ENCODE data around the gene RPUSD4. TPM values are rescaled to one million over a fixed set of nuclear protein-coding genes. Genes with fewer than 3 reads are reported as not detected.
"Not testable (repeated sequence)": the region's sequence is repeated elsewhere in the genome, so short reads cannot be mapped to it uniquely, and the experiment has no call there.

RPUSD4 gene
- total RNA-seq, result 10 to 100 TPM; 43.8 to 47.9 TPM
- polyA plus RNA-seq, result 10 to 100 TPM; 18.1 to 21.7 (median 18.8) TPM
- total RNA-seq, result 31.0 to 83.7 (median 48.5) reads per million in 6 experiments

GRCh38 chr11:126211236-126212088, at the start of gene RPUSD4, which contains the start of gene FAM118B:
RPUSD4 (minus strand) TSS chr11:126211650; CDS start chr11:126211638, 12 bp downstream.
FAM118B (plus strand) TSS chr11:126211782; CDS start chr11:126235002, 23,220 bp downstream.
- Mint-ChIP-seq H3K4me1 (peaks cover 19 to 48% (median 38%) of the 10 kb centered on the region in 4 donors), H3K36me3 (peaks cover 4 to 33% (median 12%) of the 10 kb centered on the region in 3 donors), H3K4me3 (peak within 1 kb of the TSS; percentile 94 to 100 (median 99))

DNA sequence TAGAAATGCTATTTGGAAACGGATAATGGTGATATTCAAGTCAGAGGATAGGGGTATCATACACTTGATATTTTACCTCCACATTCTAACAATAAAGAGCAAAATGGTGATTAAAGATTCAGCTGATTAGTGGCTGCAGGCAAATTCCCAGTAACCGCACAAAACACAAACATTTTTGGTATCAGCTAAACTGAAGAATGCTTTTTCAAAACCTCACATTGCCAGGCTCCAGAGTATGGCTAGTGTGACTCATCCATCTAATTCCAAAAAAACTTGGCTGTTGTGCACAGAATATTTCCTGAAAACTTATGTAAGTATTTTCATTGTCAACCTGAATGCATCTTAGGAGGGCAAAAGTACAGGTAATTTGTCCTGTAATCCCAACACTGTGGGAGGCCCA, 46.3 kb upstream of the RPUSD4 start:
- POLR2A ChIA-PET, result no interaction called here
- ATAC-seq (no peak), DNase-seq (no peak)
- Mint-ChIP-seq H3K27me3 (no peaks in the 10 kb centered on the region), H3K27ac (peak overlapping the region in 8 of 10 donors; percentile 18 to 58 (median 30)), H3K4me3 (no peak overlapping the region), H3K4me1 (peaks cover 0 to 3% (median under 1%) of the 10 kb centered on the region in 4 donors), H3K9me3 (no peaks in the 10 kb centered on the region), H3K36me3 (peaks cover 0 to 42% (median 4%) of the 10 kb centered on the region in 3 donors)

More at GRCh38 chr11:126211236-126212088, at the start of gene RPUSD4, which contains the start of gene FAM118B:
- ATAC-seq (peak; percentile 95 to 97), DNase-seq (peak; percentile 97 to 99 (median 98))
- POLR2A ChIA-PET, result interaction anchor here (0.6 to 2.8 kb wide), 7 partner anchors 9 to 324 kb away, joined by 3 to 12 read pairs (median 5); partner anchors contain the start of genes FOXRED1, HYLS1, SRPRA and TIRAP
- no peaks in the 10 kb centered on the region for H3K9me3 Mint-ChIP-seq
- no peaks in the 10 kb centered on the region for H3K27me3 Mint-ChIP-seq
- peak within 1 kb of the TSS; percentile 93 to 99 (median 98) for H3K27ac Mint-ChIP-seq

DNA sequence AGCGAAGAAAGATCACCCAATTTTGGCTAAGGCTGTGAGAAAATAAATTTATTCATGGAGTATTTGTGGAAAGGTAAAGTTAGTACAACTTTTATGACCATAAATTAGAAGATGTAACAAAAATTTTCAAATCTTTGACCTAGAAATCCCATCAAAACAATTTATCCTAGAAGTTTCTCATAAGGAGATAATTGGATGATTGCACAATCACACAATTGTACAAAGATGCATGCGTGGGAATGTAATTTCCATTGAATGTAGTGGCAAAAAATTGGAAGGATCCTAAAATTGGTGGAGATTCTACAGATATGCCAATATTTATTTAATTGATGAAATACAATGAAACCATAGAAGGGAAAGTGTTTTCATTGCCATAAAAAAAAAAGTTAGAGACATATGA, 45.7 kb upstream of the RPUSD4 start:
- Mint-ChIP-seq H3K9me3 (no peaks in the 10 kb centered on the region), H3K27ac (peak overlapping the region in 4 of 10 donors; percentile 25 to 78 (median 40)), H3K36me3 (peaks cover 0 to 36% (median 4%) of the 10 kb centered on the region in 3 donors), H3K4me1 (peaks cover 0 to 3% (median under 1%) of the 10 kb centered on the region in 4 donors), H3K4me3 (no peak overlapping the region), H3K27me3 (no peaks in the 10 kb centered on the region)
- POLR2A ChIA-PET, result no interaction called here
- DNase-seq (no peak), ATAC-seq (no peak)

DNA sequence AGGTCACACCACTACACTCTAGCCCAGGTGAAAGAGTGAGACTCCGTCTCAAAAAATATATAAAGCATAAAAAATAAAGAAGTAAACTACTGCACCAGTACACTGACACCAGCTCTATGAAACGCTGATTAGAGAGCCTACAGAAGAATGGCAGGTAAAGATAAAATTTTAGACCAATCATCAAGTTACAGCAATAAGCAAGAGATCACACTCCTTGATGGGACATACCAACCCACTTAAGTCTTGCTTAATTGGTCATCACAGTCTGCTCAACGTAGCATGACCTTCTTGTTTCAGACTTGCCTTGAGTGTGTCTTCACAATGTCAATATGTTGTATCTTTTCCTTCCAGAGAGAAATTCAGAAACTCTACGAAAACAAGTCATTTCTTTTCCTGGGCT, 44.8 kb upstream of the RPUSD4 start:
- peaks cover 0 to 36% (median 4%) of the 10 kb centered on the region in 3 donors for H3K36me3 Mint-ChIP-seq
- no peaks in the 10 kb centered on the region for H3K27me3 Mint-ChIP-seq
- H3K4me3 Mint-ChIP-seq, result no peak overlapping the region
- H3K9me3 Mint-ChIP-seq, result no peaks in the 10 kb centered on the region
- H3K27ac Mint-ChIP-seq, result peak overlapping the region in 4 of 10 donors; percentile 25 to 78 (median 36)
- no peak for ATAC-seq
- peaks cover 0 to 3% (median 0%) of the 10 kb centered on the region in 4 donors for H3K4me1 Mint-ChIP-seq
- no peak for DNase-seq
- POLR2A ChIA-PET, result no interaction called here

DNA sequence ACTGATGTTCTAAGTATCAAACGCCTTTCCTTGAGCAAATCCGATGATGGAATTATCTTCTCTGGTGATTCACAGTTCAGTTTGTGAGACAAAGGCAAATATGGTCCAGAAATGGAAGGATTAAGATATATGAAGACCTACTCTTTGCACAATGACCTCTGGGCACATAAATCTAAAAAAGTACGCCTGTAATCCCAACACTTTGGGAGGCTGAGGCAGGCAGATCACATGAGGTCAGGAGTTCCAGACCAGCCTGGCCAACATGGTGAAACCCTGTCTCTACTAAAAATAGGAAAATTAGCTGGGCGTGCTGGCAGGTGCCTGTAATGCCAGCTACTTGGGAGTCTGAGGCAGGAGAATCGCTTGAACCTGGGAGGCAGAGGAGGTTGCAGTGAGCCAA, 44.1 kb upstream of the RPUSD4 start:
- H3K9me3 Mint-ChIP-seq, H3K4me1 Mint-ChIP-seq, POLR2A ChIA-PET, ATAC-seq, H3K4me3 Mint-ChIP-seq, DNase-seq, H3K27me3 Mint-ChIP-seq: not testable (repeated sequence)
- peaks cover 0 to 36% (median 4%) of the 10 kb centered on the region in 3 donors for H3K36me3 Mint-ChIP-seq
- peak overlapping the region in 2 of 10 donors; percentile 46 to 75 for H3K27ac Mint-ChIP-seq

GRCh38 chr11:126254819-126255218, 43.4 kb upstream of the RPUSD4 start:
- Mint-ChIP-seq H3K4me1 (peaks cover 0 to 3% (median 0%) of the 10 kb centered on the region in 4 donors), H3K27ac (peak overlapping the region in 3 of 10 donors; percentile 22 to 46 (median 24)), H3K4me3 (no peak overlapping the region), H3K9me3 (no peaks in the 10 kb centered on the region), H3K36me3 (peaks cover 0 to 33% (median 4%) of the 10 kb centered on the region in 3 donors), H3K27me3 (no peaks in the 10 kb centered on the region)
- ATAC-seq (no peak), DNase-seq (no peak)
- POLR2A ChIA-PET, result no interaction called here

DNA sequence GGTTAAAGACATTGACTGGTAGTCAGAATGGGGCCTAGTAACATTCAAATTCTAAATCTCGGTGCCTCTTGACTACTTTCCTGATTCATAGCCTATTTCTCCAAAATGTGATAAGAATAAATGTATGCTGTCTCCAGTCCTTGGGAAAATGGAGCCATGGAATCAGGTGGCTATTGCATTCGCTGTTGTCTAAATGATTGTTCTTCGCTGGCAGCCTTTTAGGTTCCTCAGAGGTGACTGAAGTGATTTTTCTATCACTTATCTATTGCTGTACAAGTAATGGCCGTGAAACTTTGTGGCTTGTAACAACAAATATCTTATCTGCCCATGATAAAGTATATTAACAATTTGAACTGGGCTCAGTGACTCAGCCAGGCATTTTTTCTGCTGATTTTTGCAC, 41.8 kb upstream of the RPUSD4 start:
- Mint-ChIP-seq H3K36me3 (peaks cover 0 to 38% (median 4%) of the 10 kb centered on the region in 3 donors), H3K9me3 (no peaks in the 10 kb centered on the region), H3K4me3 (no peak overlapping the region), H3K27me3 (no peaks in the 10 kb centered on the region), H3K4me1 (peaks cover 0 to 3% (median 0%) of the 10 kb centered on the region in 4 donors), H3K27ac (peak overlapping the region in 3 of 10 donors; percentile 9 to 27 (median 18))
- ATAC-seq (no peak), DNase-seq (no peak)
- POLR2A ChIA-PET, result no interaction called here

DNA sequence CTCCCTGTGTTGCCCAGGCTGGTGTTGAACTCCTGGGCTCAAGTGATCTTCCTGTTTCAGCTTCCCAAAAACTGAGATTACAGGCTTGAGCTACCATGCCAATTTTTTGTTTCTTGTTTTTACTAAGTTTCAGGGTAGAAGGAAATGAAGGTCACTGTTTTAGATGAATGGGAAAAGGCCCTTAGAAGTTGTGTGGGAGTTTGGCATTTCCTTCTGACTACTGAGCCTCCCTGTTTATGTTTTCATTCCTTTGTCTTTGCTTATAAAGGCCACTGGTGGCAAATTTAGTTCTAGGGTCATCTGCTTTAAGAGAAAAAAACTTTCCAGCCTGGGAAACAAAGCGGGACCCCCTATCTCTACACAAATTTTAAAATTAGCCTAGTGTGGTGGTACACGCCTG, 35.2 kb upstream of the RPUSD4 start:
- POLR2A ChIA-PET, result no interaction called here
- Mint-ChIP-seq H3K36me3 (peaks cover 0 to 54% (median 7%) of the 10 kb centered on the region in 3 donors), H3K4me1 (no peaks in the 10 kb centered on the region), H3K4me3 (no peak overlapping the region), H3K27me3 (no peaks in the 10 kb centered on the region), H3K9me3 (no peaks in the 10 kb centered on the region), H3K27ac (peak overlapping the region in 1 of 10 donors; percentile 22)
- ATAC-seq (no peak), DNase-seq (no peak)

- POLR2A ChIA-PET, result no interaction called here
- no peak for DNase-seq
- no peak for ATAC-seq
- no peaks in the 10 kb centered on the region for H3K9me3 Mint-ChIP-seq
- H3K4me3 Mint-ChIP-seq, result no peak overlapping the region
- peaks cover 7 to 49% (median 9%) of the 10 kb centered on the region in 3 donors for H3K36me3 Mint-ChIP-seq
- no peak overlapping the region for H3K27ac Mint-ChIP-seq
- H3K4me1 Mint-ChIP-seq, result peaks cover 0 to 3% (median under 1%) of the 10 kb centered on the region in 4 donors
- H3K27me3 Mint-ChIP-seq, result no peaks in the 10 kb centered on the region
Observed at GRCh38 chr11:126233391-126233790, 21.9 kb upstream of the RPUSD4 start.

- no peak overlapping the region for H3K4me3 Mint-ChIP-seq
- peaks cover 6 to 42% (median 7%) of the 10 kb centered on the region in 3 donors for H3K36me3 Mint-ChIP-seq
- H3K27ac Mint-ChIP-seq, result no peak overlapping the region
- peaks cover 0 to 3% (median under 1%) of the 10 kb centered on the region in 4 donors for H3K4me1 Mint-ChIP-seq
- ATAC-seq (no peak), DNase-seq (no peak)
- H3K9me3 Mint-ChIP-seq, result no peaks in the 10 kb centered on the region
- no peaks in the 10 kb centered on the region for H3K27me3 Mint-ChIP-seq
- POLR2A ChIA-PET, result no interaction called here
Observed at GRCh38 chr11:126232683-126233082, 21.2 kb upstream of the RPUSD4 start.

- POLR2A ChIA-PET, result no interaction called here
- Mint-ChIP-seq H3K27ac (peak overlapping the region in 1 of 10 donors; percentile 71), H3K4me1 (peaks cover 0 to 3% (median under 1%) of the 10 kb centered on the region in 4 donors), H3K27me3 (no peaks in the 10 kb centered on the region), H3K36me3 (peaks cover 6 to 42% (median 7%) of the 10 kb centered on the region in 3 donors), H3K9me3 (no peaks in the 10 kb centered on the region), H3K4me3 (no peak overlapping the region)
- DNase-seq, result no peak
- no peak for ATAC-seq
Observed at GRCh38 chr11:126231725-126232459, 20.4 kb upstream of the RPUSD4 start.

- H3K9me3 Mint-ChIP-seq, result no peaks in the 10 kb centered on the region
- no peak for ATAC-seq
- no peak overlapping the region for H3K4me3 Mint-ChIP-seq
- peak overlapping the region in 2 of 10 donors; percentile 2 to 79 for H3K27ac Mint-ChIP-seq
- peaks cover 0 to 5% (median under 1%) of the 10 kb centered on the region in 4 donors for H3K4me1 Mint-ChIP-seq
- H3K36me3 Mint-ChIP-seq, result peaks cover 0 to 24% (median 0%) of the 10 kb centered on the region in 3 donors
- POLR2A ChIA-PET, result no interaction called here
- no peak for DNase-seq
- H3K27me3 Mint-ChIP-seq, result no peaks in the 10 kb centered on the region
Observed at GRCh38 chr11:126229858-126230540, 18.5 kb upstream of the RPUSD4 start.
